Measurements from ENCODE around the gene S100B.

The S100B gene

GRCh38 chr21:46560568-46561444 lies 44.1 kb downstream of the S100B start:
- no peak for DNase-seq (ENCODE audit: low read depth in 2 of 2)

GRCh38 chr21:46559291-46559983 lies 45.4 kb downstream of the S100B start:
- peak; percentile 41 to 56 for DNase-seq (ENCODE audit: low read depth in 2 of 2)

GRCh38 chr21:46557919-46558392 lies 46.9 kb downstream of the S100B start:
- DNase-seq (ENCODE audit: low read depth in 2 of 2), result no peak

GRCh38 chr21:46557469-46557868 lies 47.4 kb downstream of the S100B start:
- DNase-seq (ENCODE audit: low read depth in 2 of 2), result no peak

GRCh38 chr21:46556802-46557201 lies 48.1 kb downstream of the S100B start:
- DNase-seq (ENCODE audit: low read depth in 2 of 2), result no peak

- no peak for DNase-seq (ENCODE audit: low read depth in 2 of 2)
These were observed 49.2 kb downstream of the S100B start for GRCh38 chr21:46555678-46556077.

GRCh38 chr21:46555225-46555617 lies 49.7 kb downstream of the S100B start:
- DNase-seq (ENCODE audit: low read depth in 2 of 2), result no peak

- DNase-seq (ENCODE audit: low read depth in 2 of 2), result no peak
These were observed 50.3 kb downstream of the S100B start for GRCh38 chr21:46554431-46555224.

- DNase-seq (ENCODE audit: low read depth in 2 of 2), result no peak
These were observed 50.9 kb downstream of the S100B start for GRCh38 chr21:46553993-46554392.

GRCh38 chr21:46552865-46553379 lies 52.0 kb downstream of the S100B start:
- DNase-seq (ENCODE audit: low read depth in 2 of 2), result no peak

GRCh38 chr21:46552274-46552673 lies 52.6 kb downstream of the S100B start:
- no peak for DNase-seq (ENCODE audit: low read depth in 2 of 2)

- peak in 1 of 2 donors; percentile 35 for DNase-seq (ENCODE audit: low read depth in 2 of 2)
These were observed 53.1 kb downstream of the S100B start for GRCh38 chr21:46551636-46552241.

- DNase-seq (ENCODE audit: low read depth in 2 of 2), result peak in 1 of 2 donors; percentile 31
These were observed 54.6 kb downstream of the S100B start for GRCh38 chr21:46550116-46550941.

GRCh38 chr21:46549650-46550049 lies 55.2 kb downstream of the S100B start:
- DNase-seq (ENCODE audit: low read depth in 2 of 2), result no peak
